H1 (cell line): Measurements from ENCODE around the gene PLPPR1. TPM values are rescaled to one million over a fixed set of nuclear protein-coding genes. Genes with fewer than 3 reads are reported as not detected.

Experiments
- CTCF ChIA-PET: fragments of 300-600 bp; sonication (Branson Sonifier 250); formaldehyde crosslinking; loops from one replicate; lab custom pipeline; 2021; ENCODE audit not compliant: partially characterized antibody; lab: Charles Lee
- POLR2A ChIA-PET: fragments of 300-600 bp; sonication (Branson Sonifier 250); formaldehyde crosslinking; loops from one replicate; lab custom pipeline; 2021; ENCODE audit warnings: inconsistent platforms; ENCODE audit not compliant: partially characterized antibody; lab: Charles Lee
- DNase-seq, 2 experiments: peaks; one replicate each; pipeline versions ENCODE4 v3.0.0 to v3.0.0-alpha.2; 2010 to 2022; ENCODE audit warnings: low spot score in 2 of 2, low read depth in 1 of 2, mixed read lengths in 1 of 2
- FAIRE-seq: peaks from 2 replicates; lab custom pipeline; 2011; peaks lifted over from hg19 to GRCh38; lab: Jason Lieb, UNC
- H2AFZ ChIP-seq: 2 replicates; pipeline ENCODE4 v1.8.1; 2012; ENCODE audit warnings: low read length, inconsistent platforms
- H2AK5ac ChIP-seq: 2 replicates; pipeline ENCODE4 v1.6.1; 2013; ENCODE audit warnings: low read depth, low read length
- H2BK120ac ChIP-seq: replicated peaks from 2 replicates; pipeline ENCODE3; 2013; ENCODE audit warnings: low read depth, low read length, inconsistent platforms
- H2BK12ac ChIP-seq: 2 replicates; pipeline ENCODE4 v1.6.1; 2013; ENCODE audit warnings: low read depth, low read length
- H2BK15ac ChIP-seq: 2 replicates; pipeline ENCODE4 v1.6.1; 2013; ENCODE audit warnings: low read length
- H2BK20ac ChIP-seq: 2 replicates; pipeline ENCODE4 v1.6.1; 2013; ENCODE audit warnings: low read length
- H2BK5ac ChIP-seq: 2 replicates; pipeline ENCODE4 v1.6.1; 2013; ENCODE audit warnings: low read depth, low read length
- H3K14ac ChIP-seq: 2 replicates; pipeline ENCODE4 v1.6.1; 2013; ENCODE audit warnings: inconsistent platforms; ENCODE audit not compliant: insufficient read length
- H3K18ac ChIP-seq: 2 replicates; pipeline ENCODE4 v1.6.1; 2013; ENCODE audit warnings: low read length; ENCODE audit errors: extremely low read depth
- H3K23ac ChIP-seq: 2 replicates; pipeline ENCODE4 v1.6.1; 2013; ENCODE audit warnings: inconsistent platforms; ENCODE audit not compliant: insufficient read length
- H3K23me2 ChIP-seq: 2 replicates; pipeline ENCODE4 v1.6.1; 2013; ENCODE audit warnings: low read depth, low read length
- H3K27ac ChIP-seq: 2 replicates; pipeline ENCODE4 v1.6.1; 2011; ENCODE audit warnings: low read depth, low read length, inconsistent platforms
- H3K27me3 ChIP-seq, 4 experiments: replicated peaks in 1 of 4; 1 replicate in 1 of 4; 2 replicates in 3 of 4; pipeline versions ENCODE4 v1.6.1 to v1.8.1; 2011 to 2013; ENCODE audit warnings: low read length in 3 of 4, mild to moderate bottlenecking in 3 of 4, inconsistent platforms in 2 of 4, mixed read lengths in 2 of 4, moderate library complexity in 1 of 4; ENCODE audit not compliant: control insufficient read depth in 3 of 4, insufficient read depth in 3 of 4; ENCODE audit errors: extremely low read depth in 1 of 4
- H3K36me3 ChIP-seq, 4 experiments: 2 replicates each; pipeline versions ENCODE4 v1.6.1 to v1.8.1; 2011 to 2013; ENCODE audit warnings: mild to moderate bottlenecking in 4 of 4, low read length in 3 of 4, moderate library complexity in 2 of 4, control low read depth in 1 of 4, inconsistent platforms in 1 of 4; ENCODE audit not compliant: insufficient read depth in 4 of 4, control insufficient read depth in 2 of 4
- H3K4ac ChIP-seq: replicated peaks from 2 replicates; pipeline ENCODE3; 2013; ENCODE audit warnings: low read length, low read depth, mixed read lengths, inconsistent platforms; ENCODE audit not compliant: insufficient read length
- H3K4me1 ChIP-seq, 4 experiments: replicated peaks in 1 of 4; 1 replicate in 1 of 4; 2 replicates in 3 of 4; pipeline versions ENCODE4 v1.6.1 to v1.8.1; 2011 to 2013; ENCODE audit warnings: low read length in 3 of 4, inconsistent platforms in 2 of 4, mixed read lengths in 1 of 4; ENCODE audit not compliant: insufficient read depth in 4 of 4, control insufficient read depth in 3 of 4
- H3K4me2 ChIP-seq, 2 experiments: 2 replicates each; pipeline versions ENCODE4 v1.6.1 to v1.8.1; 2011 to 2013; ENCODE audit warnings: low read depth in 2 of 2, low read length in 2 of 2, control low read depth in 1 of 2, inconsistent platforms in 1 of 2, mild to moderate bottlenecking in 1 of 2; ENCODE audit not compliant: insufficient read depth in 1 of 2
- H3K4me3 ChIP-seq, 4 experiments: fragments of 200-600, 300-600 bp in 1 of 4; sonication (generic), shearing (Covaris generic), sonication (Bioruptor Twin) in 1 of 4; 2 replicates each; pipeline versions ENCODE4 v1.5.1 to v1.8.1; 2011 to 2016; ENCODE audit warnings: low read length in 4 of 4, low read depth in 3 of 4, control low read depth in 2 of 4, inconsistent platforms in 2 of 4, mild to moderate bottlenecking in 2 of 4, mixed read lengths in 1 of 4, moderate library complexity in 1 of 4; ENCODE audit not compliant: insufficient read depth in 2 of 4; ENCODE audit errors: extremely low read depth in 1 of 4
- H3K56ac ChIP-seq: replicated peaks from 2 replicates; pipeline ENCODE3; 2013; ENCODE audit warnings: low read depth, mild to moderate bottlenecking, mixed read lengths, low read length, inconsistent platforms; ENCODE audit not compliant: insufficient read length
- H3K79me1 ChIP-seq: 2 replicates; pipeline ENCODE4 v1.6.1; 2013; ENCODE audit warnings: low read depth, low read length, control low read depth
- H3K79me2 ChIP-seq, 2 experiments: 2 replicates each; pipeline versions ENCODE4 v1.6.1 to v1.8.1; 2012 to 2013; ENCODE audit warnings: low read length in 2 of 2, mild to moderate bottlenecking in 2 of 2, inconsistent platforms in 1 of 2; ENCODE audit not compliant: insufficient read depth in 2 of 2, control insufficient read depth in 1 of 2
- H3K9ac ChIP-seq, 4 experiments: replicated peaks in 1 of 4; 1 replicate in 1 of 4; 2 replicates in 3 of 4; pipeline versions ENCODE4 v1.6.1 to v1.8.1; 2011 to 2013; ENCODE audit warnings: low read depth in 3 of 4, low read length in 3 of 4, control low read depth in 2 of 4, mild to moderate bottlenecking in 2 of 4, moderate library complexity in 2 of 4, inconsistent platforms in 1 of 4; ENCODE audit errors: extremely low read depth in 1 of 4
- H3K9me3 ChIP-seq, 2 experiments: 2 replicates each; pipeline versions ENCODE4 v1.6.1 to v1.8.1; 2012 to 2013; ENCODE audit warnings: mild to moderate bottlenecking in 2 of 2, moderate library complexity in 2 of 2, control low read depth in 1 of 2, inconsistent platforms in 1 of 2, low read depth in 1 of 2, low read length in 1 of 2, mixed read lengths in 1 of 2; ENCODE audit not compliant: insufficient read depth in 2 of 2
- H4K20me1 ChIP-seq, 2 experiments: replicated peaks in 1 of 2; 2 replicates each; pipeline versions ENCODE3 to v1.8.1; 2011 to 2013; ENCODE audit warnings: inconsistent platforms in 2 of 2, low read length in 2 of 2, mild to moderate bottlenecking in 1 of 2; ENCODE audit not compliant: insufficient read depth in 2 of 2, control insufficient read depth in 1 of 2
- H4K5ac ChIP-seq: 2 replicates; pipeline ENCODE4 v1.6.1; 2013; ENCODE audit warnings: low read length, low read depth, mixed read lengths, inconsistent platforms; ENCODE audit not compliant: insufficient read length
- H4K8ac ChIP-seq: 2 replicates; pipeline ENCODE4 v1.8.0; 2013; ENCODE audit warnings: mild to moderate bottlenecking, moderate library complexity, low read length, inconsistent platforms; ENCODE audit not compliant: insufficient read depth; ENCODE audit errors: extremely low read depth
- H4K91ac ChIP-seq: replicated peaks from 2 replicates; pipeline ENCODE3; 2013; ENCODE audit warnings: low read length, mixed read lengths, inconsistent platforms; ENCODE audit not compliant: insufficient read length
- CTBP2 ChIP-seq: IDR thresholded peaks from 2 replicates; pipeline ENCODE4 v1.7.0; 2011; ENCODE audit warnings: borderline replicate concordance, mild to moderate bottlenecking, moderate library complexity, mixed read lengths, low read length; ENCODE audit not compliant: insufficient read depth, insufficient read length
- RFX5 ChIP-seq: IDR thresholded peaks from 2 replicates; pipeline ENCODE4 v1.6.1; 2011; ENCODE audit warnings: low read depth, low read length, improper control_type of control experiment, borderline replicate concordance
- WGBS, 2 experiments: shearing (Covaris generic) in 1 of 2; methylation state at CpG; one replicate each; pipeline versions ENCODE4 v1.1.6 to v1.1.7; 2013 to 2015; ENCODE audit warnings: low lambda C conversion rate in 2 of 2, mixed read lengths in 2 of 2, inconsistent platforms in 1 of 2, low coverage in 1 of 2, missing lambda C conversion rate in 1 of 2; ENCODE audit not compliant: insufficient replicate concordance in 2 of 2, insufficient coverage in 1 of 2, insufficient read length in 1 of 2; ENCODE audit errors: extremely low coverage in 1 of 2, missing lambda C conversion rate in 1 of 2; 5-methylcytosine and 5-hydroxymethylcytosine counted together
- polyA plus RNA-seq, 7 experiments: library from polyadenylated mRNA; depleted of rRNA in 3 of 7; stranded (reverse) in 5 of 7; unstranded in 2 of 7; fragments of >200 nt in 5 of 7; fragments of 200-250 nt in 2 of 7; gene quantifications; 1 replicate in 5 of 7; 2 replicates in 1 of 7; 4 replicates in 1 of 7; pipeline versions ENCODE4 v1.2.1 to v1.2.3, GENCODE V29; 2011 to 2013; ENCODE audit warnings: missing spikeins in 2 of 7, mixed read lengths in 2 of 7
- total RNA-seq: library from RNA; stranded (reverse); fragmentation: NEBNext Ultra II Directional; extraction: Animal tissue kit (Norgen Biotek cat#: 25700); gene quantifications from 2 replicates; pipeline ENCODE4 v1.2.1, GENCODE V29; 2021

The PLPPR1 gene
- total and polyA plus RNA-seq, 2 of the 8 experiments (the other 6 are each of a cell fraction or from before 2014, with no cell fraction given): 1.4 to 1.8 TPM

- H3K27me3 ChIP-seq: no peaks in the 10 kb centered on the region
- no peak overlapping the region for H3K4ac ChIP-seq
- H4K8ac ChIP-seq: no peak overlapping the region
- H2BK5ac ChIP-seq: no peak overlapping the region
- no peak overlapping the region for H3K4me2 ChIP-seq
- POLR2A ChIA-PET: no interaction called here
- no peaks in the 10 kb centered on the region for H3K79me1 ChIP-seq
- H2BK20ac ChIP-seq: no peak overlapping the region
- H3K18ac ChIP-seq: no peak overlapping the region
- H3K79me2 ChIP-seq: no peaks in the 10 kb centered on the region
- H4K5ac ChIP-seq: no peak overlapping the region
- H3K27ac ChIP-seq: no peak overlapping the region
- H2AFZ ChIP-seq: no peak overlapping the region
- H3K9me3 ChIP-seq: no peaks in the 10 kb centered on the region
- H3K9ac ChIP-seq: no peak overlapping the region
- H4K20me1 ChIP-seq: no peaks in the 10 kb centered on the region
- H3K4me1 ChIP-seq: no peaks in the 10 kb centered on the region
- H3K14ac ChIP-seq: no peak overlapping the region
- no peak overlapping the region for H2BK12ac ChIP-seq
- no peak overlapping the region for H3K23ac ChIP-seq
- no peak overlapping the region for H4K91ac ChIP-seq
- no peak overlapping the region for H2BK120ac ChIP-seq
- DNase-seq: no peak
- H3K23me2 ChIP-seq: no peaks in the 10 kb centered on the region
- H3K36me3 ChIP-seq: no peaks in the 10 kb centered on the region
- H3K4me3 ChIP-seq: no peak overlapping the region
- no peak overlapping the region for H2BK15ac ChIP-seq
- H2AK5ac ChIP-seq: no peak overlapping the region
- no peak overlapping the region for H3K56ac ChIP-seq
- CTCF ChIA-PET: interaction anchor here (0.6 to 4.6 kb wide), 29 partner anchors 9 to 1343 kb away, joined by 3 to 49 read pairs (median 4); no protein-coding TSS in a partner anchor
- WGBS, 2 experiments: 71% methylated on average over 2 of the region's 2 CpGs; no CpG with 5 or more reads in 1 of the 2 experiments
- no peak for FAIRE-seq
- no peak for TF ChIP-seq CTBP2
- TF ChIP-seq RFX5: no peak
Measured at GRCh38 chr9:101311191-101311590, 282.7 kb downstream of the PLPPR1 start.
